HUES64 (cell line): ENCODE measurements around the gene L3MBTL4.

Experiments
- H3K27ac ChIP-seq: 2 replicates; pipeline ENCODE4 v1.7.0; 2013; ENCODE audit warnings: low read depth, low read length, inconsistent platforms
- H3K27me3 ChIP-seq: 2 replicates; pipeline ENCODE4 v1.6.1; 2013; ENCODE audit warnings: mild to moderate bottlenecking, low read length; ENCODE audit not compliant: insufficient read depth
- H3K36me3 ChIP-seq: 2 replicates; pipeline ENCODE4 v1.6.1; 2013; ENCODE audit warnings: mild to moderate bottlenecking, low read length; ENCODE audit not compliant: insufficient read depth
- H3K4me1 ChIP-seq: 2 replicates; pipeline ENCODE4 v1.6.1; 2013; ENCODE audit warnings: mild to moderate bottlenecking, low read length, moderate library complexity; ENCODE audit not compliant: insufficient read depth
- H3K4me3 ChIP-seq: 2 replicates; pipeline ENCODE4 v1.5.1; 2013; ENCODE audit warnings: mild to moderate bottlenecking, low read length, moderate library complexity
- H3K9ac ChIP-seq: 2 replicates; pipeline ENCODE4 v1.6.1; 2013; ENCODE audit warnings: mild to moderate bottlenecking, low read depth, low read length
- H3K9me3 ChIP-seq: 2 replicates; pipeline ENCODE4 v1.6.1; 2013; ENCODE audit warnings: low read depth, low read length; ENCODE audit not compliant: insufficient read depth
- WGBS: fragments of 150-250, 120-280 bp; methylation state at CpG from one replicate; pipeline ENCODE4 v1.1.7; 2013; ENCODE audit warnings: missing lambda C conversion rate; 5-methylcytosine and 5-hydroxymethylcytosine counted together

Gene L3MBTL4

GRCh38 chr18:5987249-5987648 is 427.5 kb downstream of the L3MBTL4 start:
- 94% methylated on average over 5 of the region's 5 CpGs for WGBS
- no peaks in the 10 kb centered on the region for H3K27me3 ChIP-seq
- peaks cover 4% of the 10 kb centered on the region; the same call in 1 of the 2 replicates for H3K4me1 ChIP-seq
- no peak overlapping the region for H3K4me3 ChIP-seq
- H3K9ac ChIP-seq: no peak overlapping the region
- no peaks in the 10 kb centered on the region for H3K9me3 ChIP-seq
- no peak overlapping the region for H3K27ac ChIP-seq
- H3K36me3 ChIP-seq: no peaks in the 10 kb centered on the region

GRCh38 chr18:5986257-5986931 is 428.3 kb downstream of the L3MBTL4 start:
- no peaks in the 10 kb centered on the region for H3K9me3 ChIP-seq
- no peaks in the 10 kb centered on the region for H3K36me3 ChIP-seq
- WGBS: 98% methylated on average over 5 of the region's 5 CpGs
- no peak overlapping the region for H3K4me3 ChIP-seq
- H3K9ac ChIP-seq: no peak overlapping the region
- no peak overlapping the region for H3K27ac ChIP-seq
- H3K4me1 ChIP-seq: peaks cover 4% of the 10 kb centered on the region; the same call in 1 of the 2 replicates
- H3K27me3 ChIP-seq: no peaks in the 10 kb centered on the region

DNA sequence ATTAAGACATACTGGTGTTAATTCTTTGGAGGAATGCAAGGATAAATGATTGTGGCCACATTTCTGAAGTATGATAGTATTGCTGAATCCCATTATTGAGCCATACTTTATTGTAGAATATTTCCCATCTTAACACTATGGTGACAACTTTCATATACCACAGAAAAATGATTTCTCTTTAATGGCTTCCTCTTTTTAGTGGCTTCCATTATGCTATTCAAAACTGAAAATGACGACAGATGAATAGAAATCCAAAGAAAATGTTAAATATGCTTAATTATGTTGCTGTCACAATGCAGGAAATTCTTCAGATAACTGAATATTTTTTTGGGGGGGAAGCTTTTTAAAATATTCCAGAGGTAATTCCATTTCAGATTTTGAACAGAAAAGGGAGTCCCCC is 430.5 kb downstream of the L3MBTL4 start:
- Histone ChIP-seq H3K4me3 (no peak overlapping the region), H3K27ac (no peak overlapping the region), H3K9ac (no peak overlapping the region), H3K4me1 (peaks cover 4% of the 10 kb centered on the region; the same call in 1 of the 2 replicates), H3K27me3 (no peaks in the 10 kb centered on the region), H3K9me3 (no peaks in the 10 kb centered on the region), H3K36me3 (no peaks in the 10 kb centered on the region)
- 100% methylated on average over 1 of the region's 1 CpG for WGBS

DNA sequence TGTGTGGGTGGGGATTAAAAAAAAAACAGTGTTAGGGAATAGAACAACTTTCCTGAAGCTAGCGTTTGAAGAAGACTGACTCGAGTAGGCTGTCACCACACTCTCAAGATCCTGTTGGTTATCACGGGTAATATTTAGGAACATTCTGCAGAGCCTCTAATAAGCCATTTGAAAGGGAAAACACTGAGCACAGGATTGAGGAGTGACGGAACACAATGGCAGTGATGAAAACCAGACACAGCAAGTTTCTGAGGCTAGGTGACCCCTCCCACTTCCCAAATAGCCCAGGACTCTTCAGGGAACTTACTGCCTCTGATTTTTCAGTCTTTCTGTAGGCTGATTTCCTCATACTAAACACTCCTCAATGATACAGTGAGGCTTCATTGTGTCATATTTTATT is 431.2 kb downstream of the L3MBTL4 start:
- WGBS: 79% methylated on average over 4 of the region's 4 CpGs
- H3K36me3 ChIP-seq: no peaks in the 10 kb centered on the region
- H3K27me3 ChIP-seq: no peaks in the 10 kb centered on the region
- H3K9me3 ChIP-seq: no peaks in the 10 kb centered on the region
- H3K9ac ChIP-seq: no peak overlapping the region
- no peak overlapping the region for H3K4me3 ChIP-seq
- H3K27ac ChIP-seq: no peak overlapping the region
- peaks cover 4% of the 10 kb centered on the region; the same call in 1 of the 2 replicates for H3K4me1 ChIP-seq

- WGBS: 98% methylated on average over 3 of the region's 3 CpGs
- Histone ChIP-seq H3K27me3 (no peaks in the 10 kb centered on the region), H3K27ac (no peak overlapping the region), H3K4me3 (no peak overlapping the region), H3K9ac (no peak overlapping the region), H3K4me1 (peaks cover 4% of the 10 kb centered on the region; the same call in 1 of the 2 replicates), H3K36me3 (no peaks in the 10 kb centered on the region), H3K9me3 (no peaks in the 10 kb centered on the region)
These were observed 432.4 kb downstream of the L3MBTL4 start for GRCh38 chr18:5982332-5982731.

DNA sequence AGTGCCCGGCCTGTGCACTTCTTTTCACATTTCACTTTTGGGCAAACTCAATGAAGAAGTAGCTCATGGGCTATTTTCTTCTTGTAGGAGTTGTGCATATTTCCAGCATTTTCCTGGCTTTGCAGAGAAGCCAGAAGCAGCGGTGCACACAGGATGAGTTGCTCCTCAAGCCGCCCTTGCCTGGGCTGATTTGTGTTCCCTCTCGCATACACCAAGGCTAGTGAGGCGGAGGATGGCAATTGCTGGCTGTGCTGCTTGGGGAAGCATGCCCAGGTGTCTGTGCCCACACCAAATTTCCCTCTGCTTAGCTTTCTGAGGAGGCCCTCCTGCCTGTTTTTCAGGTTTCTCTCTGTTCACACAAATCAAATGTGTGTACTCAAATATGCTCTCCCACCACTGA is 434.0 kb downstream of the L3MBTL4 start:
- no peaks in the 10 kb centered on the region for H3K36me3 ChIP-seq
- no peak overlapping the region for H3K9ac ChIP-seq
- H3K9me3 ChIP-seq: no peaks in the 10 kb centered on the region
- no peaks in the 10 kb centered on the region for H3K27me3 ChIP-seq
- no peak overlapping the region for H3K4me3 ChIP-seq
- H3K4me1 ChIP-seq: peaks cover 4% of the 10 kb centered on the region; the same call in 1 of the 2 replicates
- H3K27ac ChIP-seq: no peak overlapping the region
- WGBS: 92% methylated on average over 5 of the region's 5 CpGs

GRCh38 chr18:5979971-5980457 is 434.7 kb downstream of the L3MBTL4 start:
- H3K9ac ChIP-seq: no peak overlapping the region
- H3K27ac ChIP-seq: no peak overlapping the region
- WGBS: 92% methylated on average over 9 of the region's 9 CpGs
- H3K27me3 ChIP-seq: no peaks in the 10 kb centered on the region
- H3K9me3 ChIP-seq: no peaks in the 10 kb centered on the region
- no peaks in the 10 kb centered on the region for H3K36me3 ChIP-seq
- peaks cover 3% of the 10 kb centered on the region; the same call in 1 of the 2 replicates for H3K4me1 ChIP-seq
- no peak overlapping the region for H3K4me3 ChIP-seq

DNA sequence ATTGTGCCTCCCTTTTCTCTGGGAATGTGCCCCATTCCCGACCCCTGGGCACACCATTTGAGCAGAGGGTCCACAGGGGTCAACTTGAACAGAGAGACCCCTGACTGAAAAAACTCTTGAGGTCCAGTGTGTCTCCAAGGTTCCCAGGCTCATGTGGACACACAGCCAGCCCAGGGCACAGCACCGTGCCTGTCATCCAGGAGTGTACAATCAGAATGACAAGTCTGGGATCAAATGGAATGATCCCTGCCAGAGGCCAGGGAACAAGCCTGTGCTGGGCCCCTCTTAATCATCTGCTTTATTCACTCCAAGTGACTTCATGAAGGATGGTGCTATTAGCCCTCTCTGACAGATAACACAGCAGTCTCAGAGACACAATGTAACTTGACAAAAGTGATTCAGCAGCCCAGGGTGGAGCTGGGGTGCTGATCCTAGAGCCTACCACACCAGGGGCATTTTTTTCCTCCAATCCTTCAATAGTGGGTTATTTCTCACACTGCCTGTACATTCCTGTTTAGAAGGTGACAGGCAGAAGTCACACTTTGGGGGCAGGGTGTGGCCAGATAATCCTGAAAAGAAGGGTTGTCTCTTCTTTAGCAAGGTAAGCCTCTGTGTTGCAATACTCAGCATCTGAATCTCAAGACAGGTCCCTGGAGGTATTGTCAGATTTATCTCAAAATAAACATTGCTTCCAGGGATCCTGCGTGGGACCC is 435.4 kb downstream of the L3MBTL4 start:
- no peaks in the 10 kb centered on the region for H3K9me3 ChIP-seq
- H3K36me3 ChIP-seq: no peaks in the 10 kb centered on the region
- WGBS: 85% methylated on average over 3 of the region's 3 CpGs
- no peaks in the 10 kb centered on the region for H3K27me3 ChIP-seq
- no peaks in the 10 kb centered on the region for H3K4me1 ChIP-seq
- H3K27ac ChIP-seq: no peak overlapping the region
- H3K9ac ChIP-seq: no peak overlapping the region
- no peak overlapping the region for H3K4me3 ChIP-seq

DNA sequence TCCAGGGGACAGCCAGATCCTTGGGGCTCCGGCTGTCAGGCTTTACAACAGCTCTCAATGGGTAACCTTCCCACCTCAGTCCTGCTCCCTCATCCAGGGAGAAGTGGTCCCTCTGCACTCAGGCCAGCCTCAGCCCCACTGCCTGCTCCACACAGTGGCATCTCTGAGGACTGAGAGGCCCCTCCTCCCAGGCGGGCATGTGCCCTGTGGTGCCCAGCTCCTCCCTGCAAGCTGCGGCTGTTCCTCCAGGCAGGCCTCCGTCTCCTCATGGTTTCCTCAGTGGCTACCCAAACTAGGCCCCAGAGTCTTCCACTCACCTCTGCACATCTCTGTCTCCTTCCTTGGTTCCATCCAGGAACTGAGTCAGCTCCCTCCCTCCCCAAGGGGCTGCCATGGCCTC is 437.7 kb downstream of the L3MBTL4 start:
- no peak overlapping the region for H3K4me3 ChIP-seq
- H3K36me3 ChIP-seq: no peaks in the 10 kb centered on the region
- H3K9ac ChIP-seq: no peak overlapping the region
- WGBS: 95% methylated on average over 4 of the region's 4 CpGs
- no peaks in the 10 kb centered on the region for H3K27me3 ChIP-seq
- H3K27ac ChIP-seq: no peak overlapping the region
- no peaks in the 10 kb centered on the region for H3K9me3 ChIP-seq
- H3K4me1 ChIP-seq: peaks cover 6% of the 10 kb centered on the region; the same call in 1 of the 2 replicates

DNA sequence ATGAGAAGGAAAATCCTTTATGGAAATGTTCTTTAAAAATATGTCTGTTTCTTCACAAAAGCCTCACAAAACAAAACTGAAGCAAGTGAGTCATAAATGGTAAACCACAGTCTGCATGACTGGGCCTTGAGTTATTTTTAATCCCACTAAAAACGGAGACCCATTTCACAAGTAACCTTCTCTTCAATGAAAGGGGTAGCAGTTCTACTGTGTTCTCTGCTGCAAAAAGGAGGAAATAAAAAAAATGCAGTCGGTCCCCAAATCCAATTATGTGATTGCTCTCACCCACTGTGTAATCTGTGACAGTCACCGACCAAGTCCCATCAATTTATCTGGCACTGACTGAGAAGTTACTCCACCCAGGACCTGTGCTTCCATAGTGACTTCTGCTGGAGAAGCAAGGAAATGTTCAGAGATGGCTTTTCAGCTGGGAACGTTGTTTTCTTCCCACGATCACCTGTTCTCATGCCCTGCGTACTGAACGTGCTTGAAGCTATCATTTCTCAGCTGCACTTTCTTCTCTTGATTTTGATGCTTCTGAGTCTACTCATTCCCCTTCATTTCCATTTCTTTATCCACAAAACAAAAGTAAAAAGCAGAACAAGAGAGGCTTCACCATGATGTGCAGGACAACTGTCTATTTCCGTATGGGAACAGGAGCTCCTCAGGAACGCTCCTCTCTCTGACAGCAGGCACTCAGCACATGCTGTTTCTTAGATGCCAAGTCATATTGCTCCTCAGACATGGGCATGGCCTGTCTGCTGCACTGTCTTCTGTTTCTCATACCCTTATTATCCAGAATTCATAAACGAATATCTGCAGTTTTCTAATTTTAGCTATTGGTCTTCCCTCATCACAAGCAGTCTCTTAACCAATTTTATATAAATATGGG is 439.4 kb downstream of the L3MBTL4 start:
- H3K4me1 ChIP-seq: peaks cover 23% of the 10 kb centered on the region
- 84% methylated on average over 10 of the region's 10 CpGs for WGBS
- no peaks in the 10 kb centered on the region for H3K36me3 ChIP-seq
- no peaks in the 10 kb centered on the region for H3K9me3 ChIP-seq
- no peaks in the 10 kb centered on the region for H3K27me3 ChIP-seq
- H3K4me3 ChIP-seq: no peak overlapping the region
- H3K9ac ChIP-seq: no peak overlapping the region
- no peak overlapping the region for H3K27ac ChIP-seq

DNA sequence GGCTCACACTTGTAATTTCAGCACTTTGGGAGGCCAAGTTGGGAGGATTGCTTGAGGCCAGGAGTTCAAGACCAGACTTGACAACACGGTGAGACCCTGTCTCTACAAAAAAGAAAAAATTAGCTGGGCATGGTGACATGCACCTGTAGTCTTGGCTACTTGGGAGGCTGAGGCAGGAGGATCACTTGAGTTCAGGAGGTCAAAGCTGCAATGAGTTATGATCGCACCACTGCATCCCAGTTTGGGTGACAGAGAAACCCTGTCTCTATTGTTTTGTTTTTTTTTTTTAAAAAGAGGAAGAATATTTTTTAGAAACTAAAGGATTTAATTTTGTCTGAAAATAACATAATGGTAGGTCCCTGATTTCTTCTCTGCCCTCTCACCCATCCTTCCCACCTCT is 440.0 kb downstream of the L3MBTL4 start:
- Histone ChIP-seq H3K4me3 (no peak overlapping the region), H3K4me1 (peaks cover 30% of the 10 kb centered on the region), H3K27ac (no peak overlapping the region), H3K9me3 (no peaks in the 10 kb centered on the region), H3K36me3 (no peaks in the 10 kb centered on the region), H3K9ac (no peak overlapping the region), H3K27me3 (no peaks in the 10 kb centered on the region)
- 93% methylated on average over 2 of the region's 2 CpGs for WGBS
